ENCODE data around the gene GNB1.

- TF ChIP-seq, protein P1, sequence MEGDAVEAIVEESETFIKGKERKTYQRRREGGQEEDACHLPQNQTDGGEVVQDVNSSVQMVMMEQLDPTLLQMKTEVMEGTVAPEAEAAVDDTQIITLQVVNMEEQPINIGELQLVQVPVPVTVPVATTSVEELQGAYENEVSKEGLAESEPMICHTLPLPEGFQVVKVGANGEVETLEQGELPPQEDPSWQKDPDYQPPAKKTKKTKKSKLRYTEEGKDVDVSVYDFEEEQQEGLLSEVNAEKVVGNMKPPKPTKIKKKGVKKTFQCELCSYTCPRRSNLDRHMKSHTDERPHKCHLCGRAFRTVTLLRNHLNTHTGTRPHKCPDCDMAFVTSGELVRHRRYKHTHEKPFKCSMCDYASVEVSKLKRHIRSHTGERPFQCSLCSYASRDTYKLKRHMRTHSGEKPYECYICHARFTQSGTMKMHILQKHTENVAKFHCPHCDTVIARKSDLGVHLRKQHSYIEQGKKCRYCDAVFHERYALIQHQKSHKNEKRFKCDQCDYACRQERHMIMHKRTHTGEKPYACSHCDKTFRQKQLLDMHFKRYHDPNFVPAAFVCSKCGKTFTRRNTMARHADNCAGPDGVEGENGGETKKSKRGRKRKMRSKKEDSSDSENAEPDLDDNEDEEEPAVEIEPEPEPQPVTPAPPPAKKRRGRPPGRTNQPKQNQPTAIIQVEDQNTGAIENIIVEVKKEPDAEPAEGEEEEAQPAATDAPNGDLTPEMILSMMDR (IDR thresholded peaks at IDR 0.05): no peak
- no peak for TF ChIP-seq POLR2A (IDR thresholded peaks at IDR 0.05)
Observed at GRCh38 chr1:1839311-1839965, 51.4 kb downstream of the GNB1 start.

Data from sigmoid colon (tissue), 3 donors.